B cell (primary cell): ENCODE measurements around the gene TUBA1C. TPM values are rescaled to one million over a fixed set of nuclear protein-coding genes. Genes with fewer than 3 reads are reported as not detected.
A peak's percentile ranks its signal among the peaks of the same experiment; 100 is the strongest.

ENCODE experiments used
- ATAC-seq: fragments of 200-7000 bp; cut with Tn5 transposase; one replicate; pipeline ENCODE4 v1.10.0; 2021; ENCODE audit warnings: low read depth, mild to moderate bottlenecking, moderate number of reproducible peaks, moderate library complexity
- CTCF ChIA-PET: fragments of 350-600 bp; sonication (Branson Sonifier 250); formaldehyde crosslinking; loops from one replicate; lab custom pipeline; 2021; ENCODE audit warnings: antibody characterized with exemption, inconsistent platforms; lab: Charles Lee
- POLR2A ChIA-PET: fragments of 350-600 bp; sonication (Branson Sonifier 250); formaldehyde crosslinking; loops from one replicate; lab custom pipeline; 2021; ENCODE audit warnings: antibody characterized with exemption; lab: Charles Lee
- DNase-seq: peaks from one replicate; pipeline ENCODE4 v3.0.0; 2013
- H2AFZ ChIP-seq: 2 replicates; pipeline ENCODE4 v1.6.1; 2012; ENCODE audit warnings: mild to moderate bottlenecking, low read depth, low read length; ENCODE audit not compliant: insufficient read depth, poor library complexity, severe bottlenecking
- H3K27ac ChIP-seq, 2 donors: 1 replicate in 1 of 2; 2 replicates in 1 of 2; pipeline ENCODE4 v1.5.1; 2012 to 2013; ENCODE audit warnings: low read length in 2 of 2, mild to moderate bottlenecking in 2 of 2, moderate library complexity in 1 of 2
- H3K27me3 ChIP-seq, 4 experiments: fragments of 200-600 bp in 1 of 4; sonication (generic) in 1 of 4; replicated peaks in 1 of 4; 1 replicate in 2 of 4; 2 replicates in 2 of 4; pipeline versions ENCODE4 v1.6.1 to v1.7.0; 2013 to 2016; ENCODE audit warnings: low read length in 3 of 4, mild to moderate bottlenecking in 2 of 4, mixed read lengths in 1 of 4, moderate library complexity in 1 of 4; ENCODE audit not compliant: insufficient read depth in 4 of 4, control insufficient read depth in 3 of 4; ENCODE audit errors: control extremely low read depth in 1 of 4
- H3K36me3 ChIP-seq, 2 experiments: replicated peaks in 1 of 2; 1 replicate in 1 of 2; 2 replicates in 1 of 2; pipeline versions ENCODE4 v1.6.1 to v1.7.1; 2013; ENCODE audit warnings: low read length in 1 of 2; ENCODE audit not compliant: insufficient read depth in 2 of 2, control insufficient read depth in 1 of 2; ENCODE audit errors: control extremely low read depth in 1 of 2, extremely low read depth in 1 of 2
- H3K4me1 ChIP-seq, 2 donors: fragments of 200-600 bp in 1 of 2; sonication (generic) in 1 of 2; 1 replicate in 1 of 2; 2 replicates in 1 of 2; pipeline versions ENCODE4 v1.5.1 to v1.6.1; 2013 to 2017; ENCODE audit warnings: low read length in 2 of 2; ENCODE audit not compliant: control insufficient read depth in 2 of 2, insufficient read depth in 2 of 2
- H3K4me2 ChIP-seq: replicated peaks from 2 replicates; pipeline ENCODE3; 2012; ENCODE audit warnings: mild to moderate bottlenecking, low read depth, low read length; ENCODE audit not compliant: poor library complexity, severe bottlenecking
- H3K4me3 ChIP-seq, 5 experiments: fragments of 200-600 bp in 1 of 5; sonication (generic) in 1 of 5; 1 replicate in 3 of 5; 2 replicates in 2 of 5; pipeline versions ENCODE4 v1.5.1 to v1.7.0; 2011 to 2016; ENCODE audit warnings: low read length in 4 of 5, mild to moderate bottlenecking in 4 of 5, low read depth in 2 of 5, control low read depth in 1 of 5, moderate library complexity in 1 of 5; ENCODE audit not compliant: insufficient read depth in 1 of 5; ENCODE audit errors: control extremely low read depth in 1 of 5, extremely low read depth in 1 of 5
- H3K79me2 ChIP-seq: fragments of 200-600 bp; sonication (generic); one replicate; pipeline ENCODE4 v1.6.0; 2016; ENCODE audit warnings: low read length; ENCODE audit not compliant: control insufficient read depth, insufficient read depth
- H3K9ac ChIP-seq: fragments of 200-600 bp; sonication (generic); 2 replicates; pipeline ENCODE4 v1.6.1; 2017; ENCODE audit warnings: mild to moderate bottlenecking, low read length, moderate library complexity
- H3K9me3 ChIP-seq, 3 donors: one replicate each; pipeline versions ENCODE4 v1.6.1 to v1.7.1; 2013; ENCODE audit warnings: low read length in 2 of 3; ENCODE audit not compliant: control insufficient read depth in 2 of 3, insufficient read depth in 1 of 3; ENCODE audit errors: control extremely low read depth in 1 of 3
- H4K20me1 ChIP-seq: 2 replicates; pipeline ENCODE4 v1.6.0; 2012; ENCODE audit warnings: mild to moderate bottlenecking, low read length; ENCODE audit not compliant: insufficient read depth, control insufficient read depth, poor library complexity, severe bottlenecking
- H3K27ac Mint-ChIP-seq: one replicate; pipeline ENCODE4 v1.8.0; 2021; ENCODE audit warnings: mixed read lengths
- H3K27me3 Mint-ChIP-seq: one replicate; pipeline ENCODE4 v1.8.0; 2021; ENCODE audit warnings: mixed read lengths
- H3K4me1 Mint-ChIP-seq: one replicate; pipeline ENCODE4 v1.8.0; 2021; ENCODE audit warnings: mixed read lengths
- H3K4me3 Mint-ChIP-seq: one replicate; pipeline ENCODE4 v1.8.0; 2021; ENCODE audit warnings: mixed read lengths
- H3K9me3 Mint-ChIP-seq: one replicate; pipeline ENCODE4 v1.8.0; 2022; ENCODE audit warnings: mixed read lengths; ENCODE audit not compliant: insufficient read depth
- CTCF ChIP-seq: fragments of 200-600 bp; IDR thresholded peaks from one replicate; pipeline ENCODE4 v1.8.0; 2022; ENCODE audit warnings: antibody characterized with exemption, mild to moderate bottlenecking
- EZH2 ChIP-seq: IDR thresholded peaks from 2 replicates; pipeline ENCODE4 v1.6.1; 2012; ENCODE audit warnings: borderline replicate concordance, low read depth, mild to moderate bottlenecking, moderate library complexity, low read length; ENCODE audit not compliant: insufficient read depth, poor library complexity, severe bottlenecking
- WGBS: methylation state at CpG from one replicate; pipeline ENCODE4 v1.1.5; 2013; ENCODE audit warnings: missing lambda C conversion rate; ENCODE audit not compliant: insufficient coverage; 5-methylcytosine and 5-hydroxymethylcytosine counted together
- intact Hi-C: fragments of 100-400 bp; cut with micrococcal nuclease; formaldehyde crosslinking; loops from one replicate; pipeline ENCODE4 v1.10.0; 2022
- polyA plus RNA-seq: library from polyadenylated mRNA; depleted of rRNA; stranded (reverse); fragments of >200 nt; gene quantifications from 2 replicates; pipeline ENCODE4 v1.2.3, GENCODE V29; 2012
- total RNA-seq, 2 donors: library from RNA; stranded (reverse); fragments of 120-200 nt in 1 of 2; gene quantifications; 1 replicate in 1 of 2; 2 replicates in 1 of 2; pipeline versions ENCODE4 v1.2.3 to v1.2.4, GENCODE V29; 2013 to 2022

The TUBA1C gene
- total and polyA plus RNA-seq, 2 donors (not counting 1 experiment from before 2014, with no cell fraction given) = 34.9 to 121 TPM

GRCh38 chr12:49232940-49233841 is 31.7 kb upstream of the TUBA1C start:
- DNase-seq = no peak
- peak overlapping the region; percentile 83 for H2AFZ ChIP-seq
- no peaks in the 10 kb centered on the region for H4K20me1 ChIP-seq
- no peak for ATAC-seq
- peaks cover 5 to 17% of the 10 kb centered on the region in 2 donors for H3K4me1 ChIP-seq
- CTCF ChIA-PET = interaction anchor here (0.8 to 11.7 kb wide), 13 partner anchors 9 to 236 kb away, joined by 3 to 152 read pairs (median 4); partner anchors contain the start of genes LMBR1L, RHEBL1, TUBA1A and TUBA1B
- Mint-ChIP-seq H3K27me3 (no peaks in the 10 kb centered on the region), H3K27ac (peak overlapping the region; percentile 90), H3K9me3 (no peaks in the 10 kb centered on the region), H3K4me1 (peaks cover 17% of the 10 kb centered on the region), H3K4me3 (peak overlapping the region; percentile 96)
- H3K27ac ChIP-seq = peak overlapping the region; percentile 56 to 73
- H3K9me3 ChIP-seq = no peaks in the 10 kb centered on the region
- intact Hi-C loops = no loop called here
- no peaks in the 10 kb centered on the region for H3K27me3 ChIP-seq
- no peaks in the 10 kb centered on the region for H3K79me2 ChIP-seq
- peak overlapping the region; percentile 46 to 72 (median 64) for H3K4me3 ChIP-seq
- no peaks in the 10 kb centered on the region for H3K36me3 ChIP-seq
- H3K4me2 ChIP-seq = peak overlapping the region; percentile 76
- POLR2A ChIA-PET = interaction anchor here (1.4 to 3.6 kb wide), 2 partner anchors 45 to 102 kb away, joined by 5 to 29 read pairs; partner anchors contain the start of gene TUBA1B
- no peak for TF ChIP-seq EZH2
- no peak for TF ChIP-seq CTCF
- H3K9ac ChIP-seq = peak overlapping the region; percentile 67
- 57% methylated on average over 25 of the region's 25 CpGs for WGBS
